ENCODE results near the gene ZNF319.

Gene ZNF319

GRCh38 chr16:57949013-57949412, 51.5 kb downstream of the ZNF319 start:
- 31% methylated on average over 2 of the region's 2 CpGs for WGBS
- no peak overlapping the region for H3K9ac ChIP-seq (ENCODE audit: low read depth, low read length)
- no peaks in the 10 kb centered on the region for H3K9me3 ChIP-seq (ENCODE audit: insufficient read depth, low read depth, low read length)
- no peaks in the 10 kb centered on the region for H3K4me1 ChIP-seq (ENCODE audit: insufficient read depth, low read length)
- no peak overlapping the region for H3K27ac ChIP-seq (ENCODE audit: low read depth, low read length)
- H3K4me3 ChIP-seq (ENCODE audit: low read length) = no peak overlapping the region
- no peaks in the 10 kb centered on the region for H3K36me3 ChIP-seq (ENCODE audit: insufficient read depth, low read length)
- H3K27me3 ChIP-seq (ENCODE audit: insufficient read depth, low read length) = no peaks in the 10 kb centered on the region

DNA sequence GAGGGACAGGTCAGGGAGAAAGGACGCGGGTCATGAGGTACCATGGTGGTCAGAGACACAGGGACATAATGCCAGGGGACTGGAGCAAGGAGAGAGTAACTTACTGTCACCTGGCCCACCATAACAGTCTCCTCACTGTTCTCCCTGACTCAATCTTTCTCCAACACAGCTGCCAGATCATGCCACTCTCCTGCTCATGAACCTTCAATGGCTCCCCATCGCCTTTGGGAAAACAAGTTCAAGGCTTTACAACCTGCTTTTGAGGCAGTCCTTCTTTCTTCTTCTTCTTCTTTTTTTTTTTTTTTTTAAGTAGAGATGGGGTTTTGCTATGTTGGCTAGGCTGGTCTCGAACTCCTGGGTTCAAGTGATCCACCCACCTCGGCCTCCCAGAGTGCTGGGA, 52.4 kb downstream of the ZNF319 start:
- Histone ChIP-seq H3K27ac (ENCODE audit: low read depth, low read length) (no peak overlapping the region), H3K36me3 (ENCODE audit: insufficient read depth, low read length) (no peaks in the 10 kb centered on the region), H3K4me3 (ENCODE audit: low read length) (no peak overlapping the region), H3K27me3 (ENCODE audit: insufficient read depth, low read length) (no peaks in the 10 kb centered on the region), H3K9ac (ENCODE audit: low read depth, low read length) (no peak overlapping the region), H3K4me1 (ENCODE audit: insufficient read depth, low read length) (no peaks in the 10 kb centered on the region), H3K9me3 (ENCODE audit: insufficient read depth, low read depth, low read length) (no peaks in the 10 kb centered on the region)
- 89% methylated on average over 5 of the region's 5 CpGs for WGBS

DNA sequence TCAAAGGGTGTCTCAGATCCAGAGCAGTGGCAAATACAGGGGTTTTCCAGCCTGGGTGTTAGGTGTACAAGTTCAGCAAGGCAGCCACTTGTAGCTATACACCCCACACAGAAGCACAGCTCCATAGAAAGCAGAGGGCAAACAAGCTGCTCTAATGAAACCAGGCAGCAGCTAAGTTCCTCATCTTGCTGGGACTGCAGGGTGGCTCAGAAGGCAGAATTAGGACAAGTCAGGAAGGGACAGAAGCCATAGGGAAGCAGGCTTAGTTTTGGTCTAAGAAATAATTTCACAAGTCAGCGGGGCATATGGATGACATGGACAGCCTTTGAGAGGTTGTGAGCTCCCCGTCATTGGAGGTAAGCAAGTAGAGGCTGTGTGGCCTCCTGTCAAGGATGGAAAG, 53.2 kb downstream of the ZNF319 start:
- 93% methylated on average over 2 of the region's 2 CpGs for WGBS
- H3K9ac ChIP-seq (ENCODE audit: low read depth, low read length) = no peak overlapping the region
- no peaks in the 10 kb centered on the region for H3K9me3 ChIP-seq (ENCODE audit: insufficient read depth, low read depth, low read length)

DNA sequence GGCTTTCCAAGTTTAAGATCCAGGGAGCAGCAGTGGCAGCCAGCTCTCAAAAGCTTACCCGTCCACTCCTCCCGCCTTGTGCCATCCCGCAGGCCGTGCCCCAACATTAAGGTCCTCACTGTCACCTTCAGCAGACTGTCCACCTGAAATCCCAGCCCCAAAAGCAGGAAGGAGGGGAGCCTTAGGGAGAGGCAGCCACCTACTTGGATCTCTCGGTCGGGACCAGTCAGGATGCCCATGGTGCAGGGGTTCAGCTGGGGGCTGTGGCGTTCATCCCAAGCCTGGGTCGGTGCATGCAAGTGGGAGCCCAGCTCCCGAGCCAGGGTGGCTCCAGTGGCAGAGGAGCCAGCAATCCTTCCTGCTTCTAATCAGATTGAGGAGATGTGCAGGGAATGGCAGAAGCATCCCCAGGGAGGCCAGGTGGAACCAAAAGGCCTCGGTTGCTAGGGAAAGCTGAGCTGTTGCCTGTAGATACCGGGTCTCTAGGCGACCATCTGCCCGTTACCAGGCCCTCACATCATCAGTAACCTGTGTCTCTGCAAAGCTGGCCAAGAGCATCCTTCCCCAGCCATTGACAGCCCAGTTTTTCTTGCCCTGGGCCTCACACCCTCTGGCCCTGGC, 54.2 kb downstream of the ZNF319 start:
- no peaks in the 10 kb centered on the region for H3K36me3 ChIP-seq (ENCODE audit: insufficient read depth, low read length)
- H3K9ac ChIP-seq (ENCODE audit: low read depth, low read length) = no peak overlapping the region
- H3K27me3 ChIP-seq (ENCODE audit: insufficient read depth, low read length) = no peaks in the 10 kb centered on the region
- H3K9me3 ChIP-seq (ENCODE audit: insufficient read depth, low read depth, low read length) = no peaks in the 10 kb centered on the region
- no peak overlapping the region for H3K27ac ChIP-seq (ENCODE audit: low read depth, low read length)
- H3K4me1 ChIP-seq (ENCODE audit: insufficient read depth, low read length) = no peaks in the 10 kb centered on the region
- no peak overlapping the region for H3K4me3 ChIP-seq (ENCODE audit: low read length)
- 86% methylated on average over 13 of the region's 13 CpGs for WGBS

More for the DNA sequence above, 53.2 kb downstream of the ZNF319 start:
- no peaks in the 10 kb centered on the region for H3K27me3 ChIP-seq (ENCODE audit: insufficient read depth, low read length)
- H3K4me3 ChIP-seq (ENCODE audit: low read length) = no peak overlapping the region
- H3K4me1 ChIP-seq (ENCODE audit: insufficient read depth, low read length) = no peaks in the 10 kb centered on the region
- no peak overlapping the region for H3K27ac ChIP-seq (ENCODE audit: low read depth, low read length)
- no peaks in the 10 kb centered on the region for H3K36me3 ChIP-seq (ENCODE audit: insufficient read depth, low read length)

- Histone ChIP-seq H3K9me3 (ENCODE audit: insufficient read depth, low read depth, low read length) (no peaks in the 10 kb centered on the region), H3K9ac (ENCODE audit: low read depth, low read length) (no peak overlapping the region), H3K27me3 (ENCODE audit: insufficient read depth, low read length) (no peaks in the 10 kb centered on the region), H3K4me3 (ENCODE audit: low read length) (no peak overlapping the region), H3K27ac (ENCODE audit: low read depth, low read length) (no peak overlapping the region), H3K36me3 (ENCODE audit: insufficient read depth, low read length) (no peaks in the 10 kb centered on the region), H3K4me1 (ENCODE audit: insufficient read depth, low read length) (no peaks in the 10 kb centered on the region)
- 75% methylated on average over 7 of the region's 7 CpGs for WGBS
Measured at GRCh38 chr16:57945740-57946138, 54.7 kb downstream of the ZNF319 start.

GRCh38 chr16:57944970-57945739, 55.3 kb downstream of the ZNF319 start:
- 90% methylated on average over 9 of the region's 9 CpGs for WGBS
- H3K9ac ChIP-seq (ENCODE audit: low read depth, low read length) = no peak overlapping the region
- no peak overlapping the region for H3K27ac ChIP-seq (ENCODE audit: low read depth, low read length)
- no peak overlapping the region for H3K4me3 ChIP-seq (ENCODE audit: low read length)
- H3K4me1 ChIP-seq (ENCODE audit: insufficient read depth, low read length) = no peaks in the 10 kb centered on the region
- no peaks in the 10 kb centered on the region for H3K27me3 ChIP-seq (ENCODE audit: insufficient read depth, low read length)
- no peaks in the 10 kb centered on the region for H3K9me3 ChIP-seq (ENCODE audit: insufficient read depth, low read depth, low read length)
- H3K36me3 ChIP-seq (ENCODE audit: insufficient read depth, low read length) = no peaks in the 10 kb centered on the region
